ENCODE data around the gene HRK. TPM values are rescaled to one million over a fixed set of nuclear protein-coding genes. Genes with fewer than 3 reads are reported as not detected.

Gene HRK
- total and polyA plus RNA-seq, 9 of the 15 experiments (the other 6 are each of a cell fraction or from before 2014, with no cell fraction given), result 0.01 to 0.05 (median 0.04) TPM; not detected in 6

DNA sequence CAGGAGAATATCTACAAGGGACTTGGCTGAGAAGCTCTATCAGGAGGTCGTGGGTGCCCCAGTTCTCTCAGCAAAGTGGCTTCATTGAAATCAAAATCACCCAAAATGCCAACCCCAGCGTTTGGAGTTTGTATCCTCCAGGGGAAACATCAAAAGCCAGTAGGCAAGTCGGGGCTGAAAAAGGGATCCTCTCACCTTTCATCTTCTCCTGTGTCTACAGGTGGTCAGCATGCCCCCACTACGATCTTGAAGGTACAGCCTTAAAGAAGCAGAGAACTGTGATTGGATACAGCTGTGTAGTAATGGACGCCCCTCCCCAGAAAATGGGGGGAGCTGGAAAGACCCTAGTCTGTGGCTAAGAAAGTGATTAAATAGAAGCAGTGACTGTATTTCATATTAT, 22.2 kb downstream of the HRK start:
- intact Hi-C loops (cut with micrococcal nuclease), result no loop called here

DNA sequence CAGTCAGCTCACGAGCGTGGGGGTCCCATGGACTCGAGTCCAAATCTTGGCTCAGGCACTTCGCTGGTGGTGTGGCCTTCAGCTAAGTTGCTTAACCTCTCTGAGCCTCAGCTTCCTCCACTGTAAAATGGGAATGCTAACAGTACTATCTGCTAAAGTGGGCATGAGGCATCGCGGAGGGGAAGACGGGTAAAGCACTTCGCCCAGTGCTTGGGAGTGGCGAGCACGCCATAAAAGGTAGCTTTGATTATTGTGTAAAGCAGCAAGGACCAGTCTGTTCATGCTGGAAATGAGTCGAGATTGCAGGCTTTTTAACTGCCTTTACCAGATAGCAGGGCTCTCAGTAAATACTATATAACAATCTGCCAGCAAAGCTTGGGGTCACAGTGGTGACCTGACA, 24.5 kb downstream of the HRK start:
- ATAC-seq, result no peak
- Histone ChIP-seq H3K36me3 (ENCODE audit: control insufficient read depth, insufficient read depth, low read length) (no peaks in the 10 kb centered on the region), H4K20me1 (replicated peaks; ENCODE audit: control insufficient read depth, insufficient read depth, low read length) (peaks cover 6% of the 10 kb centered on the region), H3K27ac (ENCODE audit: extremely low read depth, low read depth, low read length) (no peak overlapping the region), H3K9ac (ENCODE audit: insufficient read depth in 1 of 2, low read depth in 2 of 2, low read length in 2 of 2) (no peak overlapping the region), H3K4me3 (no peak overlapping the region), H2AFZ (ENCODE audit: low read depth, low read length) (no peak overlapping the region), H3K27me3 (ENCODE audit: control insufficient read depth in 2 of 2, insufficient read depth in 2 of 2, low read length in 2 of 2) (peaks cover 14 to 31% of the 10 kb centered on the region in 2 experiments; a peak in 4 of 5 replicates), H3K9me1 (ENCODE audit: control insufficient read depth, insufficient read depth, low read length) (no peaks in the 10 kb centered on the region), H3K79me2 (ENCODE audit: control insufficient read depth, insufficient read depth, low read length) (no peaks in the 10 kb centered on the region), H3K4me1 (replicated peaks in 1 of 2; ENCODE audit: control insufficient read depth in 2 of 2, insufficient read depth in 2 of 2, low read length in 2 of 2) (no peaks in the 10 kb centered on the region), H3K4me2 (ENCODE audit: insufficient read depth, low read length) (no peak overlapping the region), H3K9me3 (replicated peaks; ENCODE audit: control insufficient read depth, insufficient read depth, low read depth, low read length) (no peaks in the 10 kb centered on the region)
- CTCF ChIA-PET (ENCODE audit: low intra/inter-chr PET ratio), result no interaction called here
- no peak for FAIRE-seq
- 7% methylated on average over 11 of the region's 11 CpGs for WGBS (ENCODE audit: insufficient coverage, low coverage, missing lambda C conversion rate)
- in situ Hi-C loops (cut with MboI), result no loop called here
- intact Hi-C loops (cut with micrococcal nuclease), result no loop called here
- no TSS peak for BruUV-seq (replicated peaks)
- no peak for DNase-seq (ENCODE audit: extremely low read depth in 1 of 4, low spot score in 3 of 4)
- POLR2A ChIA-PET, result no interaction called here
- TF ChIP-seq HDAC8 (tag; IDR thresholded peaks at IDR 0.05), result no peak
- no peak for TF ChIP-seq ZNF699 (CRISPR knock-in tag; IDR thresholded peaks at IDR 0.05; ENCODE audit: insufficient replicate concordance)
- no peak for TF ChIP-seq EHMT2 (IDR thresholded peaks at IDR 0.05)
- TF ChIP-seq HMGXB4 (CRISPR knock-in tag; IDR thresholded peaks at IDR 0.05), result no peak
- TF ChIP-seq POLR3G (IDR thresholded peaks at IDR 0.05; ENCODE audit: extremely low read depth, insufficient read length, insufficient replicate concordance), result no peak
- no peak for TF ChIP-seq KLF13 (tag; IDR thresholded peaks at IDR 0.05; ENCODE audit: borderline replicate concordance, low read depth)
- no peak for TF ChIP-seq E2F3 (CRISPR knock-in tag; IDR thresholded peaks at IDR 0.05)
- no peak for TF ChIP-seq PRMT5 (CRISPR knock-in tag; IDR thresholded peaks at IDR 0.05)
- TF ChIP-seq ZNF707 (CRISPR knock-in tag; conservative IDR thresholded peaks at IDR 0.05), result no peak
- no peak for TF ChIP-seq SMC3 (conservative IDR thresholded peaks at IDR 0.05; ENCODE audit: insufficient read depth, low read depth, low read length)
- no peak for TF ChIP-seq RHOXF2B (CRISPR knock-in tag; conservative IDR thresholded peaks at IDR 0.05)
- no peak for TF ChIP-seq SRSF7 (optimal IDR thresholded peaks at IDR 0.05; ENCODE audit: low read depth, low read length)
- TF ChIP-seq MAFK (IDR thresholded peaks at IDR 0.05; ENCODE audit: low read length), result no peak

More for the DNA sequence above, 22.2 kb downstream of the HRK start:
- Histone ChIP-seq H3K27ac (ENCODE audit: extremely low read depth, low read depth, low read length) (no peak overlapping the region), H2AFZ (ENCODE audit: low read depth, low read length) (no peak overlapping the region), H3K4me3 (no peak overlapping the region), H3K36me3 (ENCODE audit: control insufficient read depth, insufficient read depth, low read length) (no peaks in the 10 kb centered on the region), H3K9me3 (replicated peaks; ENCODE audit: control insufficient read depth, insufficient read depth, low read depth, low read length) (no peaks in the 10 kb centered on the region), H3K4me2 (ENCODE audit: insufficient read depth, low read length) (no peak overlapping the region), H3K4me1 (replicated peaks in 1 of 2; ENCODE audit: control insufficient read depth in 2 of 2, insufficient read depth in 2 of 2, low read length in 2 of 2) (no peaks in the 10 kb centered on the region), H4K20me1 (replicated peaks; ENCODE audit: control insufficient read depth, insufficient read depth, low read length) (peaks cover 9% of the 10 kb centered on the region; the same call in 1 of the 2 replicates), H3K79me2 (ENCODE audit: control insufficient read depth, insufficient read depth, low read length) (no peaks in the 10 kb centered on the region), H3K9ac (ENCODE audit: insufficient read depth in 1 of 2, low read depth in 2 of 2, low read length in 2 of 2) (no peak overlapping the region), H3K27me3 (ENCODE audit: control insufficient read depth in 2 of 2, insufficient read depth in 2 of 2, low read length in 2 of 2) (peaks cover 14 to 30% of the 10 kb centered on the region in 2 experiments; a peak in 4 of 5 replicates), H3K9me1 (ENCODE audit: control insufficient read depth, insufficient read depth, low read length) (no peaks in the 10 kb centered on the region)
- no TSS peak for BruUV-seq (replicated peaks)
- POLR2A ChIA-PET, result no interaction called here
- CTCF ChIA-PET (ENCODE audit: low intra/inter-chr PET ratio), result no interaction called here
- no peak for TF ChIP-seq PCBP2 (IDR thresholded peaks at IDR 0.05; ENCODE audit: low read depth, low read length, poor library complexity, severe bottlenecking)
- ATAC-seq (no peak), FAIRE-seq (no peak), DNase-seq (ENCODE audit: extremely low read depth in 1 of 4, low spot score in 3 of 4) (no peak)
- WGBS (ENCODE audit: insufficient coverage, low coverage, missing lambda C conversion rate), result 0% methylated on average over 5 of the region's 5 CpGs
- in situ Hi-C loops (cut with MboI), result no loop called here
